ENCODE measurements around the gene TMED7.

DNA sequence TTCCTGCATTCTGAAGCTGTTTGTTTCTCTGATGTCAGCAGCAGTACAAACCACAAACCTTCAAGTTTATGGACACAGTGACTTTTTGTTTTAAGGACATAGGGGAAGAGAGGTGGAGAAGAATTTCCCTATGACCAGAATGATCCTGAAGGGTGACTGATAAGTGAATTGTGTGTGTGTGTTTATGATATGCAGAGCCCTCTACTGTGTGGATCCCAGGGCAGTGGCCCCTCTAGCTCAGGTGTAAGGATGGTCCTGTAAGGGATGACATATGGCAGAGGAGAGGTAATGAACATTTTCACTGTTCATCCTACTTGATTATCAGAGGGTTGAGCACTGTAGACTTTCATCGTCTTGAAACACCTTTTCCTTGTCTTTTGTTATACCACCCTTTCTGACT is 30.6 kb upstream of the TMED7 start:
- TF ChIP-seq SUZ12 (IDR thresholded peaks at IDR 0.05) = no peak
- no peak for TF ChIP-seq FOXK2 (IDR thresholded peaks at IDR 0.05)
- TF ChIP-seq NFRKB (IDR thresholded peaks at IDR 0.05) = no peak
- TF ChIP-seq ARNT (IDR thresholded peaks at IDR 0.05) = no peak
- TF ChIP-seq SP1 (IDR thresholded peaks at IDR 0.05) = no peak
- no peak for TF ChIP-seq BHLHE40 (IDR thresholded peaks at IDR 0.05; ENCODE audit: borderline replicate concordance)
- TF ChIP-seq LEF1 (IDR thresholded peaks at IDR 0.05; ENCODE audit: borderline replicate concordance) = no peak
- TF ChIP-seq PKNOX1 (IDR thresholded peaks at IDR 0.05) = no peak
